NCI-H2171 (cell line): ENCODE results near the gene RAI14.
"Not testable (repeated sequence)": the region's sequence is repeated elsewhere in the genome, so short reads cannot be mapped to it uniquely, and the experiment has no call there.

ENCODE experiments used
- DNase-seq: peaks from one replicate; lab custom pipeline; 2025; lab: John Stamatoyannopoulos, UW

The RAI14 gene

GRCh38 chr5:34770486-34770885 lies 114.4 kb downstream of the RAI14 start:
- no peak for DNase-seq

GRCh38 chr5:34771076-34771475 lies 114.9 kb downstream of the RAI14 start:
- no peak for DNase-seq

GRCh38 chr5:34772267-34773098 lies 116.4 kb downstream of the RAI14 start:
- no peak for DNase-seq

- no peak for DNase-seq
These were observed 118.0 kb downstream of the RAI14 start for GRCh38 chr5:34774139-34774538.

DNA sequence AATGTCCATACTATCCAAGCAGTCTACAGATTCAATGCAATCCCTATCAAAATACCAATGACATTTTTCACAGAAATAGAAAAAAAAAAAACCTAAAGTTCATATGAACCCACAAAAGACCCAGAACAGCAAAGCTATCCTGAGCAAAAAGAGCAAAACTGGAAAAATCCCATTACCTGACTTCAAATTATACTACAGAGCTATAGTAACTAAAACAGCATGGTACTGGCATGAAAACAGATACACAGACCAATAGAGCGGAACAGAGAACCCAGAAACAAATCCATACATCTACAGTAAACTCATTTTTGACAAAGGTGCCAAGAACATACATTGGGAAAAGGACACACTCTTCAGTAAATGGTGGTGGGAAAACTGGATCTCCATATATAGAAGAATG lies 118.5 kb downstream of the RAI14 start:
- not testable (repeated sequence) for DNase-seq

DNA sequence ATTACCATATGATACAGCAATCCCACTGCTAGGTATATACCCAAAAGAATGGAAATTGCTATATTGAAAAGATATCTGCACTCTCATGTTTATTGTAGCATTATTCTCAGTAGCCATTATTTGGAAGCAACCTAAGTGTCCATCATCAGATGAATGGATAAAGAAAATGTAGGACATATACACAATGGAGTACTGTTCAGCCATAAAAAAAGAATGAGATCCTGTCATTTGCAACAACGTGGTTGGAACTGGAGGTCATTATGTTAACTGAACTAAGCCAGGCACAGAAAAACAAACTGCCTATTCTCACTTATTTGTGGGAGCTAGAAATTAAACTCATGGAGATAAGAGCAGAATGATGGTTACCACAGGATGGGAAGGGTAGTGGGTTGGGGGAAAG lies 119.8 kb downstream of the RAI14 start:
- DNase-seq: no peak

- no peak for DNase-seq
These were observed 122.1 kb downstream of the RAI14 start for GRCh38 chr5:34778091-34778850.

DNA sequence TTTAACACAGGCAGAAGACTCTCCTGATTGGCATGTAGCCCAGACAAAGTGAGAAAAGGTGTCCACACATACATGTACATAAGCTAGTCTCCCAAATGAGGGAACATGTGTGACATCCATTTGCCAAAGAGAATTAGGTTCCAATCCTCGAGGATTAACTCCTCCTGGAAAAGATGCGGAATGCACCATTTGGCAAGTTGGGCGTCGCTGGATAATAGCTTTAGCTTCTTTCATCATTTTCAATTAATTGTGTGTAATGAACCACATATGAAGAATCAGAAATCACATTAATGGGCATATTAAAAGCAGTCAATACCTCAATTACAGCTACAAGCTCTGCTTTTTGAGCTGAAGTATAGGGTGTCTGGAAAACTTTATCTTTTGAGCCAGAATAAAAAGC lies 127.8 kb downstream of the RAI14 start:
- DNase-seq: not testable (repeated sequence)

- no peak for DNase-seq
These were observed 130.9 kb downstream of the RAI14 start for GRCh38 chr5:34787035-34787434.

- DNase-seq: no peak
These were observed 132.9 kb downstream of the RAI14 start for GRCh38 chr5:34789021-34789531.

DNA sequence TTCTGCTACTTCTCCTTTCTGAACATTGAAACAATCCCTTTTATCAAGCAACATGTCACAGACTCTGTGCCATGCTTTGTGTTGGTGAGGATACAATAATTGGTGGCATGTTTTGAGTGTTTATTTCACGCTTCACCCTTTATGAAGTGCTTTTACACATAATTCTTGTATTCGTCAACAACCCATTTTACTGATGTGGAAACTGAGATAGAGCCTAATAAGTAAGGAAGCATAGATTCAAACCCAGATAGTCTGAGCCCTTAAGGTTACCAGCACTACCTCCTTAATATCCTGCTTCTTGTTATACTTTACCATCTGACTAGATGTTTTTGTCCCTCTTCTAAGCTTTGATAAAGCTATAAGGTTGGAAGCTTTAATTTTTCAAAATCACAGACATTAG lies 133.5 kb downstream of the RAI14 start:
- no peak for DNase-seq

- DNase-seq: no peak
These were observed 133.9 kb downstream of the RAI14 start for GRCh38 chr5:34790069-34790468.

DNA sequence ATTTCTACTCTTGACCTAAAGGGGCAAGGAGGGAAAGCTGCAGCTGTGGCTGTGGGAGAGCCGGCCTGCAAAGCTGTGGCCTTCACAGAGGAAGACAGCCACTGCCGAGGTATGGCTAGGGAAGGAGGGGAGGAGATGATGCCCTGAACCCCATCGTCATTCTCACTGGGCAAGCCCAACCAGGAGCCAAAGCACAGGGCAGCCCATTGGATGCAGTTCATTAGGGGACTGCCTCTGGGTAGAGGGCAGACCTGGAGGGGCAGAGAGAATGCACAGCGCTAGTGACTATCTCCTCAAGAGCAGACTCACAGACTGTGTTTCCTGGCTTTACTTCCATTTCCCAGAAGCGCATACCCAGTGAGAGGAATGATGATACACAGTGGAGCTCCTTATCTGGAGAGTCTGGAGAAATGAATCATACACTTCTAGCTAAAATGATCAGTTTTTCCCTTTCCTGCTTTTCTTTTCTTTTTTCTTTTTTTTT lies 135.7 kb downstream of the RAI14 start:
- DNase-seq: no peak

DNA sequence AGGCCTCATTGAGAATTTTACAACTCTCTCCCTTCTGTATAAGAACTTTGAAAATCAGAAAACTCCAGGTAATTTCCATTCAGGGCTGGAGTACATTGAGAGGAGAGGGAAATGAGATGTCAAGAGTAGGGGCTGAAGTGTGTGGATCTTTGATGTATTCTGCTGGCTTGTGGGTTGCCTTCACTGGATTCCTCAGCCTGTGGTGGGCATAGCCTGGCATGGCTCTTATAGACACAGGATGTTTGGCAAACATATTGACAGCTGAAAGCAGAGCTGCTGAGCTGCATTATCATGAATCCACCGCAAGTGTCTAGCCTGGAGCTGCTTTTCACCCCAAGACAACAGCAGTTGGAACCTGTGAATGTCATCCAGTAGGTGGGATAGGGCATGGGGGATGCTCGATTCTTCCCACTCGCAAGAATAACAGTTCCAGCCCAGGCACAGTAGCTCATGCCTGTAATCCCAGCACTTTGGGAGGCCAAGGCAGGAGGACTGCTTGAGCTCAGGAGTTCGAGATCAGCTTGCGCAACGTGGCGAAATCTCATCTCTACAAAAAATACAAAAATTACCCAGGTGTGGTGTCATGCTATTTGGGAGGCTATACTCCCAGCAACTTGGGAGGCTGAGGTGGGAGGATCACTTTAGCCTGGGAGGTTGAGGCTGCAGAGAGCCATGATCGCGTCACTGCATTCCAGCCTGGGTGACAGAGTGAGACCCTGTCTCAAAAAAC lies 146.9 kb downstream of the RAI14 start:
- no peak for DNase-seq

DNA sequence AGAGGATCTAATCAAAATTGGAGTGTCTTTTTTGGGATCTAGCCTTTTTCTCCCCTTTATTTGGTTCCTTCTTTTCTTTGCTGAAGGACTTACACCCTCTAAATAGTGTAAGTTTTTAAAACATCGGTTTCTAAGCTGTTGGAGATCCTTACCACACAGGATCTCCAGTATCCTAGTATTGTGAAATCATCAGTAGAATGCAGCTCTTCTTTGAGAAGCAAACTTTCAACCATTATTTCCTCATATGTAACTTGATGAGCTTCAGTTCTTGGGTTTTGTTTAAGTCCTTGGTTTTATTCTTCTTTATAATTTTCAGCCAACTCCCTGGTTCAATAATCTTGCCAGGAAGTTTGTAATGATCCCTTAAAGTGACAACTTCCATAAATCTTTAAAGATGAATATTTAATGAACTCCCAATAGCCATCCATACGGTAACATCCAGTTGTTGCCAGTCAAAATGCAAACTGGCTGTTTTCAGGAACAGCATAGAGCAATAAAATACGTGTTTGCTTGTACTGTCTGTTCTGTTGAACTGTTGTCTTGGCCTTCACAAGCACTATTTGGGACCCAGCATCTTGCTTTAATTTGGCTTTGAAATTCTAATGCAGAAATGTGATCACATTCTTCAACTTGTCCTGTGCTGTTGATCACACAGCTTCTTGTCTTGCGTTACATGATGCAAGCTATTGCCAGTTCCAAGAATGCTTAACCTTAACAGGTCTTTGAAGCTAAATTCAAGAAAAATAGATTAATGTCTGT lies 148.0 kb downstream of the RAI14 start:
- DNase-seq: no peak

DNA sequence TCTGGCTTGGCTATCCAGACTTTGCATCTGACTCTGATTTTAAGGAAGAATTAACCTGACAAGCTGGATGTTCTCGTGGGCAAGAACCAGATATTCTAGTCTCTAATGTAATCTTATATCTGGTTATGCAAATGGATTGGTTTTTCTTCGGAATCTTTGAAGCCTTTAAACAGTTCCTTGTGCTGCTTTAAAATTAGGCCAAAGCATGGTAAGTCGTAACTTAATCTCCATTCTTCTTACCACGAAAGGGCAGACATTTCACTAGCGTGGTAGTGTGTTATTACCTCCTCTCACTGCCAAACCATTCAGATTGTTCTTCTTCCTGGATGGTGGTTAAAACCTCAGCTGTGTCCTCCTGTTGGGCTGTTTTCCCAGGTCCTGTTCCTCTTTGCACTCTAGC lies 148.8 kb downstream of the RAI14 start:
- DNase-seq: no peak

DNA sequence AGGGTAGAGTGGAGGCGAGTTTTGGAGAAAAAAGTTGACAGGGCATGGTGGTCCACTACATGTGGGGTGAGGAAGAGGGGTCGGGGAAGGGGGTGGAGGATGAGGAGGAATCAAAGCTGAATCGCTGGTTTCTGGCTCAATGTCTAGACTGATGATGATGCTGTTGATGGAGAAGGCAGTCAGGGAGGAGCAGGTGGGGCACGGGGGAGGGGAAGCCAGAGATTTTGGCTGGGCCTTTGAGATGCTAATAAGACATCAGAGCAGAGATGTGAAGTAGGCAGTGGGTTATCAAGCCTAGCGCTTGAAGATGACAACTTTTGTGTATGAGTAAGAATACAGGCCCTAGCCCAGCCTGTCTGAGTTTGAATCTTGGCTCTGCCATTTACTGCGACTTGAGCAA lies 150.4 kb downstream of the RAI14 start:
- no peak for DNase-seq

GRCh38 chr5:34811706-34812105 lies 155.6 kb downstream of the RAI14 start:
- DNase-seq: no peak

GRCh38 chr5:34813509-34813908 lies 157.4 kb downstream of the RAI14 start:
- DNase-seq: no peak

GRCh38 chr5:34817558-34818351 lies 161.6 kb downstream of the RAI14 start:
- DNase-seq: no peak

GRCh38 chr5:34818717-34819116 lies 162.6 kb downstream of the RAI14 start:
- DNase-seq: no peak
